ENCODE measurements around the gene NR2C2AP. TPM values are rescaled to one million over a fixed set of nuclear protein-coding genes. Genes with fewer than 3 reads are reported as not detected.

Gene NR2C2AP
- total and polyA plus RNA-seq, 12 donors: 3.2 to 23.4 (median 5.7) TPM

DNA sequence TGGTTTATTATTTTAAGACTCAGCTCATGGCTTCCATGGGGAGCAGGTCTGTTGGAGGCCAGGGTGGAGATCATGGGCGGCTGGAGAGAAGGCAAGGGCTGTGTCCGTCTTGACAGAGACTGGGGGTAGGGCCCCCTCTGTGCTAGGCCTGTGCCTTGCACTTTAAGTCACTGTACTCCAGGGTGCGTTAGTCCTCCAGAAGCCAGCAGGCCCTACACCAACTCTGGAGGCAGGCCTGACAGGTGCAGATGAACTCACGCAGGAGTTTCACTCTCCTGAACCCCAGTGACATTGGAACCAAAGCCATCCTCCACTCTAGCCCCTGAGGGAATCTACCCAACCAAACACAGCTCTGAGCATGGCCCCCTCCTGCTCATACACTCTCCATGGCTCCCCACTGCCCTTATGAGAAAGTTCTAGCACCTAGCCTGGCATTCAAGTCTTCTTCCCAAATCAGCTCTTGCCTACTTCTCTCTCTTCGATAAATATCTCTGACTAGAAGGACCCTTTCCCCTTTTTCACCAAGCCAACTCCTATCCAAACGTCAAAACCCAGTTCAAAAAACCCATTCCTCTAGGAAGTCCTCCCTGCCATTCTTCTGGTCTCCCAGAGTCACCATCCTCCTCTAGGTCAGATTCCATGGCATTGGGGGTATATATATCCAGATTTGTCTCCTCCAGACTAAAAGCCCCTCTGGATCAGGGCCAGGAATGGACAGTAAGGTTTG lies 48.3 kb downstream of the NR2C2AP start:
- TF ChIP-seq, protein P1, sequence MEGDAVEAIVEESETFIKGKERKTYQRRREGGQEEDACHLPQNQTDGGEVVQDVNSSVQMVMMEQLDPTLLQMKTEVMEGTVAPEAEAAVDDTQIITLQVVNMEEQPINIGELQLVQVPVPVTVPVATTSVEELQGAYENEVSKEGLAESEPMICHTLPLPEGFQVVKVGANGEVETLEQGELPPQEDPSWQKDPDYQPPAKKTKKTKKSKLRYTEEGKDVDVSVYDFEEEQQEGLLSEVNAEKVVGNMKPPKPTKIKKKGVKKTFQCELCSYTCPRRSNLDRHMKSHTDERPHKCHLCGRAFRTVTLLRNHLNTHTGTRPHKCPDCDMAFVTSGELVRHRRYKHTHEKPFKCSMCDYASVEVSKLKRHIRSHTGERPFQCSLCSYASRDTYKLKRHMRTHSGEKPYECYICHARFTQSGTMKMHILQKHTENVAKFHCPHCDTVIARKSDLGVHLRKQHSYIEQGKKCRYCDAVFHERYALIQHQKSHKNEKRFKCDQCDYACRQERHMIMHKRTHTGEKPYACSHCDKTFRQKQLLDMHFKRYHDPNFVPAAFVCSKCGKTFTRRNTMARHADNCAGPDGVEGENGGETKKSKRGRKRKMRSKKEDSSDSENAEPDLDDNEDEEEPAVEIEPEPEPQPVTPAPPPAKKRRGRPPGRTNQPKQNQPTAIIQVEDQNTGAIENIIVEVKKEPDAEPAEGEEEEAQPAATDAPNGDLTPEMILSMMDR (IDR thresholded peaks at IDR 0.05): no peak
- Histone ChIP-seq H3K4me1 (no peaks in the 10 kb centered on the region), H3K36me3 (peaks cover 0 to 17% (median 0%) of the 10 kb centered on the region in 9 donors), H3K27me3 (peaks cover 0 to 4% (median 0%) of the 10 kb centered on the region in 7 donors), H3K27ac (no peak overlapping the region), H3K9me3 (peaks cover 0 to 10% (median 0%) of the 10 kb centered on the region in 11 donors), H3K4me3 (no peak overlapping the region)
- ATAC-seq (no peak), DNase-seq (no peak)
- 87 to 94% methylated on average over 6 of the region's 6 CpGs for WGBS, 2 donors
- intact Hi-C loops (cut with DNase I): no loop called here

DNA sequence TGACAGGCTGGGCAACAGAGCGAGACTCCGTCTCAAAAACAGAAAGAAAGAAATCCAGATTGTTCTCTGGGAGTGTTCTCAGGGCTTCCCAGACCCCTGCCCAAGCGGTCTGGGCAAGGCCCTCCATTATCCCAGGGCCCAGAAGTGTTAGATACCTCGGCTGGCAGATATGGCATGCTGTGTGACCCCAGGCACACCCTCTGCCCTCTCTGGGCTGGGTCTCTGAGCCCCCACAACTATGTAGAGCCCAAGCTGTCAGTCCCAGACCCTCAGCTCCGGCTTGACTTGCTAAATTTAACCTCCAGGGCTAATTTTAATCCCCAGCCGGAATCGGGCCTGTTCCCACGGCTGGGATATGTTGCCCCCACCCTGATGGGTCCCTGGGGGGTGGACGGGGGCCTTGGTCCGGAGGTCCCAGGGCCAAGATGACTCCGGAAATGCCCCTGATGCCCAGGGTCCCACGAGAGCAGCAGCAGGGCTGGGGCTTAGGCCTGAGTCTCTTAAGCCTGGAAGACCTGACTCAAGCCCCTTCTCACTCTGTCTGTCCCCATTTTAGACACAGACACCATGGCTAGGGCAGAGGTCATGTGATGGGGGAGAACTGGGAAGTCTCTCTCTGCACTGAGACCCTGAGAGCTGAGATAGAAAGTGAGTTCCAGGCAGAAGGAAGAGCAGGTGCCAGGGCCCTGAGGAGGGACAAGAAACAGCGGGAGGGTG lies 50.4 kb downstream of the NR2C2AP start:
- WGBS, 2 donors: 63 to 66% methylated on average over 13 of the region's 13 CpGs
- DNase-seq (peak in 1 of 2 donors; percentile 36), ATAC-seq (peak in 7 of 8 donors; percentile 33 to 62 (median 52))
- Histone ChIP-seq H3K36me3 (peaks cover 0 to 32% (median 6%) of the 10 kb centered on the region in 9 donors), H3K27me3 (no peaks in the 10 kb centered on the region), H3K4me3 (no peak overlapping the region), H3K9me3 (peaks cover 0 to 10% (median 0%) of the 10 kb centered on the region in 11 donors), H3K4me1 (no peaks in the 10 kb centered on the region), H3K27ac (peak overlapping the region in 4 of 10 donors; percentile 6 to 50 (median 18))
- intact Hi-C loops (cut with DNase I): no loop called here
- TF ChIP-seq, protein P1 (IDR thresholded peaks at IDR 0.05): no peak

DNA sequence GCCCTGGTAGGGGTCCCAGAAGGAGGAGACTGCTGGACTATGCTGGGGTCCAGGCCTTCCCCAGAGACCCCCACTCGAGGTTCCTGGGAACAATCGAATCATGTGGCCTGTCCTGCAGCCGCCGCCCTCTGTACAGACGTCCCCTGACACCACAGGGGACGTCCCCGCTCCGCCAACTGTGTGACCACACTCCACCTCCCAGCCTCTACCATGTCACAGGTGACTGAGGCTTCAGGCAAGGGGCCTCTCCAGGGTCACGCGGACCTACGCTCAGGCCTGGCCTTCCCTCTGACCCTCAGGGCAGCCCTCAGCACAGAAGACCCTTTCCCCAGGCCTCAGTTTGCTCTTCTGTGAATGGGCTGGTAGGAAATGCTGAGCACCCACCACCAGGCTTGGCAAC lies 51.8 kb downstream of the NR2C2AP start:
- Histone ChIP-seq H3K9me3 (peaks cover 0 to 13% (median 0%) of the 10 kb centered on the region in 11 donors), H3K27ac (no peak overlapping the region), H3K36me3 (peaks cover 0 to 36% (median 3%) of the 10 kb centered on the region in 9 donors), H3K27me3 (no peaks in the 10 kb centered on the region), H3K4me3 (no peak overlapping the region), H3K4me1 (no peaks in the 10 kb centered on the region)
- intact Hi-C loops (cut with DNase I): no loop called here
- TF ChIP-seq, protein P1 (IDR thresholded peaks at IDR 0.05): no peak
- no peak for ATAC-seq
- DNase-seq: no peak
- 80 to 83% methylated on average over 11 of the region's 11 CpGs for whole genome bisulfite sequencing, 2 donors

Other genes starting within 250 kb of the NR2C2AP start
- 10 to 100 TPM; 50.4 to 72.3 (median 63.3) TPM for gene SUGP2, start 169.9 kb downstream of the NR2C2AP start, total RNA-seq
- gene SUGP2, start 169.9 kb downstream of the NR2C2AP start, polyA plus RNA-seq: 10 to 100 TPM; 27.2 to 85.2 TPM
- gene ARMC6, start 169.8 kb downstream of the NR2C2AP start, total RNA-seq: 10 to 100 TPM; 13.4 to 22.3 (median 15.2) TPM
- 10 to 100 TPM; 21.9 to 27.9 TPM for gene ARMC6, start 169.8 kb downstream of the NR2C2AP start, polyA plus RNA-seq
- 10 to 100 TPM; 15.7 to 24.1 (median 19.3) TPM for gene SLC25A42, start 139.4 kb downstream of the NR2C2AP start, total RNA-seq
- gene SLC25A42, start 139.4 kb downstream of the NR2C2AP start, polyA plus RNA-seq: 10 to 100 TPM; 15.9 to 18.1 TPM
- 10 to 100 TPM; 11.4 to 27.9 (median 18.6) TPM for gene TMEM161A, start 64.9 kb downstream of the NR2C2AP start, total RNA-seq
- 10 to 100 TPM; 24.2 to 24.4 TPM for gene TMEM161A, start 64.9 kb downstream of the NR2C2AP start, polyA plus RNA-seq
- under 1 TPM in 7 of 10 donors, not detected in 3; 0.34 to 0.99 (median 0.54) TPM for gene MEF2B, start 33.2 kb downstream of the NR2C2AP start, total RNA-seq
- 1 to 10 TPM in 1 of 2 donors, under 1 TPM in 1; 0.41 to 2.3 TPM for gene MEF2B, start 33.2 kb downstream of the NR2C2AP start, polyA plus RNA-seq
- 10 to 100 TPM; 21.1 to 33.2 (median 25.0) TPM for gene BORCS8, start 11.3 kb downstream of the NR2C2AP start, total RNA-seq
- gene BORCS8, start 11.3 kb downstream of the NR2C2AP start, polyA plus RNA-seq: 10 to 100 TPM; 22.0 to 27.9 TPM
- 10 to 100 TPM; 30.6 to 42.6 (median 35.8) TPM for gene RFXANK, start 11.2 kb downstream of the NR2C2AP start, total RNA-seq
- 100 to 1,000 TPM in 1 of 2 donors, 10 to 100 TPM in 1; 87.6 to 109 TPM for gene RFXANK, start 11.2 kb downstream of the NR2C2AP start, polyA plus RNA-seq
- not detected for gene NCAN, start 8.5 kb upstream of the NR2C2AP start, total RNA-seq
- not detected for gene NCAN, start 8.5 kb upstream of the NR2C2AP start, polyA plus RNA-seq
- gene TM6SF2, start 69.9 kb upstream of the NR2C2AP start, total RNA-seq: 1 to 10 TPM in 4 of 10 donors, under 1 TPM in 6; 0.17 to 2.1 (median 0.64) TPM
- gene TM6SF2, start 69.9 kb upstream of the NR2C2AP start, polyA plus RNA-seq: under 1 TPM; 0.20 to 0.66 TPM
- gene SUGP1, start 117.1 kb upstream of the NR2C2AP start, total RNA-seq: 10 to 100 TPM; 33.6 to 50.2 (median 44.8) TPM
- gene SUGP1, start 117.1 kb upstream of the NR2C2AP start, polyA plus RNA-seq: 10 to 100 TPM; 30.1 to 32.0 TPM
- gene MAU2, start 117.4 kb upstream of the NR2C2AP start, total RNA-seq: 10 to 100 TPM; 29.3 to 48.6 (median 36.7) TPM
- gene MAU2, start 117.4 kb upstream of the NR2C2AP start, polyA plus RNA-seq: 10 to 100 TPM; 11.2 to 39.4 TPM
- 10 to 100 TPM; 22.1 to 48.5 (median 26.0) TPM for gene GATAD2A, start 202.3 kb upstream of the NR2C2AP start, total RNA-seq
- gene GATAD2A, start 202.3 kb upstream of the NR2C2AP start, polyA plus RNA-seq: 10 to 100 TPM in 1 of 2 donors, 1 to 10 TPM in 1; 7.5 to 13.3 TPM

Data from heart right ventricle (tissue), 16 donors.